Common myeloid progenitor, CD34-positive (primary cell): Measurements from ENCODE around the gene CAPN11.

ENCODE experiments used
- CTCF ChIA-PET: fragments of 350-600 bp; sonication (Branson Sonifier 250); formaldehyde crosslinking; loops from one replicate; lab custom pipeline; 2021; ENCODE audit warnings: antibody characterized with exemption; lab: Charles Lee
- POLR2A ChIA-PET: fragments of 350-600 bp; sonication (Branson Sonifier 250); formaldehyde crosslinking; loops from one replicate; lab custom pipeline; 2021; ENCODE audit warnings: antibody characterized with exemption; lab: Charles Lee
- DNase-seq, 3 donors: peaks; one replicate each; pipeline versions ENCODE4 v3.0.0 to v3.0.0-alpha.2; 2013
- H3K27ac ChIP-seq, 2 experiments: 1 replicate in 1 of 2; 2 replicates in 1 of 2; pipeline ENCODE4 v1.7.0; 2013; ENCODE audit warnings: inconsistent platforms in 2 of 2, low read length in 2 of 2, mild to moderate bottlenecking in 2 of 2, low read depth in 1 of 2, moderate library complexity in 1 of 2; ENCODE audit not compliant: severe bottlenecking in 2 of 2, insufficient read depth in 1 of 2, poor library complexity in 1 of 2
- H3K27me3 ChIP-seq, 5 experiments: replicated peaks in 2 of 5; 1 replicate in 3 of 5; 2 replicates in 2 of 5; pipeline versions ENCODE4 v1.6.1 to v1.7.0; 2013; ENCODE audit warnings: low read length in 4 of 5, mild to moderate bottlenecking in 2 of 5, moderate library complexity in 2 of 5, inconsistent platforms in 1 of 5; ENCODE audit not compliant: insufficient read depth in 5 of 5, control insufficient read depth in 4 of 5
- H3K36me3 ChIP-seq, 4 experiments: 1 replicate in 2 of 4; 2 replicates in 2 of 4; pipeline versions ENCODE4 v1.6.1 to v1.7.0; 2013; ENCODE audit warnings: low read length in 3 of 4, control low read depth in 1 of 4, mild to moderate bottlenecking in 1 of 4; ENCODE audit not compliant: control insufficient read depth in 4 of 4, insufficient read depth in 4 of 4
- H3K4me1 ChIP-seq, 4 experiments: 1 replicate in 3 of 4; 2 replicates in 1 of 4; pipeline versions ENCODE4 v1.6.1 to v1.7.1; 2013; ENCODE audit warnings: low read length in 3 of 4, mild to moderate bottlenecking in 3 of 4, control low read depth in 1 of 4, inconsistent platforms in 1 of 4, moderate library complexity in 1 of 4; ENCODE audit not compliant: control insufficient read depth in 4 of 4, insufficient read depth in 4 of 4; ENCODE audit errors: control extremely low read depth in 1 of 4
- H3K4me3 ChIP-seq, 7 experiments: 1 replicate in 4 of 7; 2 replicates in 3 of 7; pipeline versions ENCODE4 v1.5.1 to v1.7.0; 2013; ENCODE audit warnings: mild to moderate bottlenecking in 7 of 7, low read length in 6 of 7, moderate library complexity in 6 of 7, inconsistent platforms in 2 of 7, low read depth in 2 of 7, control low read depth in 1 of 7; ENCODE audit not compliant: insufficient read depth in 4 of 7, control insufficient read depth in 1 of 7; ENCODE audit errors: extremely low read depth in 1 of 7
- H3K9me3 ChIP-seq, 5 experiments: 1 replicate in 4 of 5; 2 replicates in 1 of 5; pipeline versions ENCODE4 v1.6.1 to v1.7.1; 2013; ENCODE audit warnings: low read length in 4 of 5, mild to moderate bottlenecking in 2 of 5, inconsistent platforms in 1 of 5, low read depth in 1 of 5, moderate library complexity in 1 of 5; ENCODE audit not compliant: control insufficient read depth in 4 of 5, insufficient read depth in 2 of 5; ENCODE audit errors: control extremely low read depth in 1 of 5
- WGBS: methylation state at CpG from one replicate; pipeline ENCODE4 v1.1.5; 2013; ENCODE audit not compliant: insufficient coverage; 5-methylcytosine and 5-hydroxymethylcytosine counted together

CAPN11 gene

GRCh38 chr6:44211284-44211683, 52.7 kb downstream of the CAPN11 start:
- no peak overlapping the region for H3K27ac ChIP-seq
- ChIA-PET CTCF (interaction anchor here (0.9 to 1.5 kb wide), 4 partner anchors 10 to 34 kb away, joined by 3 to 4 read pairs (median 3); no protein-coding TSS in a partner anchor), POLR2A (interaction anchor here (0.6 to 0.7 kb wide), 2 partner anchors 37 to 371 kb away, joined by 3 read pairs; no protein-coding TSS in a partner anchor)
- DNase-seq: no peak
- H3K4me3 ChIP-seq: no peak overlapping the region
- peaks cover 0 to 14% (median 7%) of the 10 kb centered on the region in 4 experiments for H3K4me1 ChIP-seq
- 100% methylated on average over 1 of the region's 3 CpGs for WGBS
- no peaks in the 10 kb centered on the region for H3K9me3 ChIP-seq
- H3K36me3 ChIP-seq: no peaks in the 10 kb centered on the region
- no peaks in the 10 kb centered on the region for H3K27me3 ChIP-seq

GRCh38 chr6:44214307-44214706, 55.7 kb downstream of the CAPN11 start:
- ChIA-PET POLR2A (no interaction called here), CTCF (interaction anchor here (0.6 to 2.6 kb wide), 4 partner anchors 13 to 21 kb away, joined by 3 to 12 read pairs (median 4); no protein-coding TSS in a partner anchor)
- H3K4me1 ChIP-seq: peaks cover 0 to 43% (median 34%) of the 10 kb centered on the region in 4 experiments
- no peak for DNase-seq
- H3K27ac ChIP-seq: no peak overlapping the region
- 100% methylated on average over 2 of the region's 6 CpGs for WGBS
- H3K36me3 ChIP-seq: no peaks in the 10 kb centered on the region
- H3K27me3 ChIP-seq: no peaks in the 10 kb centered on the region
- no peak overlapping the region for H3K4me3 ChIP-seq
- no peaks in the 10 kb centered on the region for H3K9me3 ChIP-seq

- H3K4me3 ChIP-seq: no peak within 1 kb of the TSS
- 80% methylated on average over 5 of the region's 7 CpGs for WGBS
- peaks cover 0 to 54% (median 46%) of the 10 kb centered on the region in 4 experiments for H3K4me1 ChIP-seq
- H3K9me3 ChIP-seq: no peaks in the 10 kb centered on the region
- H3K36me3 ChIP-seq: no peaks in the 10 kb centered on the region
- peak in 1 of 3 donors; percentile 33 for DNase-seq
- H3K27ac ChIP-seq: no peak within 1 kb of the TSS
- ChIA-PET POLR2A (no interaction called here), CTCF (interaction anchor here (1.3 to 2.5 kb wide), 4 partner anchors 9 to 40 kb away, joined by 3 to 8 read pairs (median 5); no protein-coding TSS in a partner anchor)
- no peaks in the 10 kb centered on the region for H3K27me3 ChIP-seq
These were observed 58.2 kb downstream of the CAPN11 start, which contains the start of gene MYMX for GRCh38 chr6:44216677-44217331. Gene MYMX (plus strand): TSS chr6:44216926. CDS start chr6:44217472, 546 bp downstream.

DNA sequence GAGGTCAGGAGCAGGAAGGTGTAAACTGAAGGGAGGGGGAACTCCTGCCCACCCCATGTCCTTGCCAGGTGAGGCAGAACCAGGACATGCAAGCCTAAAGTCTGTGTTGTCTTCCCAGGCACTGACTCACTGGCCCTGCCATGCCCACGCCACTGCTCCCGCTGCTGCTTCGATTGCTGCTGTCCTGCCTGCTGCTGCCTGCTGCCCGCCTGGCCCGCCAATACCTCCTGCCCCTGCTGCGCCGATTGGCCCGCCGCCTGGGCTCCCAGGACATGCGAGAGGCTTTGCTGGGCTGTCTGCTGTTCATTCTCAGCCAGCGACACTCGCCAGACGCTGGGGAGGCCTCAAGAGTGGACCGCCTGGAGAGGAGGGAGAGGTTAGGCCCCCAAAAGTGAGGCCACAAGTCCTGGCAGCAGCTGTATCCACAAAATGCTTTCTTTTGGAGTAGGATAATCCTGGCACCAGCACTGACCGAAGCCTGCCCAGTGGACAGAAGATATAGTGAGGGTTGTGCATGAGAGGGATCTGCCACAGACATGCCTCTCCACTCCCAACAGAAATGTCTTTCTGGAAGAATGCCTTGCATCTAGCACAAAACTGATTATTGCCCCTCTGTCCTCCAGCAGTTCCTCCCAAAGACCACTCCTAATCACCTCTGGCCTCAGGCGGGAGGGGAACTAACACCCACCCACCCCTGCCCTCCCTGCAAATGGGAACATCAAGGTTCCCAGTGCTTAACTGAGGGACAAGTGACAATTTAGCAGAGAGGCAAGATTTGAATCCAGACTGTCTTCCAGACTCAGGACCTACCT, 58.9 kb downstream of the CAPN11 start:
- H3K4me3 ChIP-seq: no peak overlapping the region
- WGBS: 96% methylated on average over 14 of the region's 16 CpGs
- POLR2A ChIA-PET: no interaction called here
- CTCF ChIA-PET: interaction anchor here (1.5 to 2.5 kb wide), 3 partner anchors 9 to 41 kb away, joined by 3 to 8 read pairs (median 5); no protein-coding TSS in a partner anchor
- peaks cover 0 to 60% (median 51%) of the 10 kb centered on the region in 4 experiments for H3K4me1 ChIP-seq
- H3K9me3 ChIP-seq: no peaks in the 10 kb centered on the region
- H3K36me3 ChIP-seq: no peaks in the 10 kb centered on the region
- peak in 1 of 3 donors; percentile 24 for DNase-seq
- H3K27ac ChIP-seq: no peak overlapping the region
- no peaks in the 10 kb centered on the region for H3K27me3 ChIP-seq

GRCh38 chr6:44219053-44219814, 60.6 kb downstream of the CAPN11 start:
- Histone ChIP-seq H3K9me3 (no peaks in the 10 kb centered on the region), H3K27ac (peak overlapping the region in 1 of 2 experiments; percentile 58), H3K36me3 (no peaks in the 10 kb centered on the region), H3K4me3 (peak overlapping the region in 6 of 7 experiments; percentile 36 to 75 (median 58)), H3K27me3 (no peaks in the 10 kb centered on the region), H3K4me1 (peaks cover 0 to 75% (median 64%) of the 10 kb centered on the region in 4 experiments)
- DNase-seq: peak in 2 of 3 donors; percentile 59 to 74
- WGBS: 0% methylated on average over 21 of the region's 45 CpGs
- ChIA-PET POLR2A (interaction anchor here (0.6 to 1.0 kb wide), 3 partner anchors 37 to 119 kb away, joined by 3 to 4 read pairs (median 3); no protein-coding TSS in a partner anchor), CTCF (interaction anchor here (1.0 to 1.9 kb wide), 7 partner anchors 15 to 124 kb away, joined by 3 to 9 read pairs (median 4); no protein-coding TSS in a partner anchor)
